Ectodermal cell (in vitro differentiated cells): Measurements from ENCODE around the gene NBAS.

Experiments
- H3K27ac ChIP-seq: 2 replicates; pipeline ENCODE4 v1.7.0; 2013; ENCODE audit warnings: mild to moderate bottlenecking, low read depth, low read length; ENCODE audit not compliant: insufficient read depth, poor library complexity, severe bottlenecking
- H3K27me3 ChIP-seq: 2 replicates; pipeline ENCODE4 v1.7.0; 2013; ENCODE audit warnings: mild to moderate bottlenecking, low read length; ENCODE audit not compliant: insufficient read depth, control insufficient read depth, poor library complexity, severe bottlenecking
- H3K36me3 ChIP-seq: one replicate; pipeline ENCODE4 v1.7.0; 2013; ENCODE audit warnings: low read length; ENCODE audit not compliant: control insufficient read depth, insufficient read depth
- H3K4me1 ChIP-seq: one replicate; pipeline ENCODE4 v1.7.0; 2013; ENCODE audit warnings: low read length; ENCODE audit not compliant: control insufficient read depth, insufficient read depth
- H3K4me3 ChIP-seq: 2 replicates; pipeline ENCODE4 v1.7.0; 2013; ENCODE audit warnings: low read depth, low read length, control low read depth; ENCODE audit not compliant: insufficient read depth
- H3K9me3 ChIP-seq: 2 replicates; pipeline ENCODE4 v1.7.0; 2013; ENCODE audit warnings: mild to moderate bottlenecking, low read length, moderate library complexity; ENCODE audit not compliant: control insufficient read depth
- WGBS, 2 experiments: methylation state at CpG; one replicate each; pipeline ENCODE4 v1.1.7; 2013; ENCODE audit warnings: missing lambda C conversion rate in 2 of 2; 5-methylcytosine and 5-hydroxymethylcytosine counted together

NBAS gene

DNA sequence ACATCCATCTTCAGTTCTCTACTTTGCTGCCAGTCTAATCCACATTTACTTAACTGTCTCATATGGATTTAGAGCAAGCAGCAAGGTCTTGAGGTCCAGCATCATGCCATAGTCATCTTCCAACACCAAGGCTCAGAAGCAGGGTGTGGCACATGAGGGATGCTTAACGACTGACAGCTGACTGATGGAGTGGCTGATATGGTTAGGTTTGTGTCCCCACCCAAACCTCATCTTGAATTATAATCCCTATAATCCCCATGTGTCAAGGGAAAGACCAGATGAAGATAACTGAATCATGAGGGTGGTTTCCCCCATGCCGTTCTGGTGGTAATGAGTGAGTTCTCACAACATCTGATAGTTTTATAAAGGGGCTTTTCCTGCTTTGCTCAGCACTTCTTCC lies 257.3 kb downstream of the NBAS start:
- Histone ChIP-seq H3K36me3 (no peaks in the 10 kb centered on the region), H3K27ac (no peak overlapping the region), H3K4me1 (no peaks in the 10 kb centered on the region), H3K27me3 (no peaks in the 10 kb centered on the region), H3K9me3 (no peaks in the 10 kb centered on the region), H3K4me3 (no peak overlapping the region)
- 96 to 98% methylated on average over 2 of the region's 2 CpGs for WGBS, 2 experiments

DNA sequence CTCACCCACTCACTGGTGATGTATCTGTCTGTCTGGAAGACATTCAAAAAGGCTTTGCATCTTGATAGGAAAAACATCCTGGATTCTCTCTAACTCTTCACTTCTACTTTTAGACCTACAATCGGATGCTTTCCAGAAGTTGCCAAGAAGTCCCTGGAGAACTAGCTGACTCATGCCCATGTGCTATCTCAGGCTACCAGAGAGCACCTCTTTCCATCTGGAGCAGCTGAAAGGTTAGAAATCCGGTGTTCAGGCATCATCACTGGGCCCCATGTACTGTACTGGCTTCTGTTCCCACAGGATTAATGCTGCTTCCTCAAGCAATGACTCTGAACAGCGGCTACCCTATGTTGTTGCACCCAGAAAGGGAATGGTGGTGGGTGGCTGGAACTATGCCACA lies 259.0 kb downstream of the NBAS start:
- H3K36me3 ChIP-seq = no peaks in the 10 kb centered on the region
- H3K27ac ChIP-seq = no peak overlapping the region
- H3K27me3 ChIP-seq = no peaks in the 10 kb centered on the region
- 94 to 98% methylated on average over 3 of the region's 3 CpGs for WGBS, 2 experiments
- no peak overlapping the region for H3K4me3 ChIP-seq
- H3K9me3 ChIP-seq = no peaks in the 10 kb centered on the region
- H3K4me1 ChIP-seq = no peaks in the 10 kb centered on the region

DNA sequence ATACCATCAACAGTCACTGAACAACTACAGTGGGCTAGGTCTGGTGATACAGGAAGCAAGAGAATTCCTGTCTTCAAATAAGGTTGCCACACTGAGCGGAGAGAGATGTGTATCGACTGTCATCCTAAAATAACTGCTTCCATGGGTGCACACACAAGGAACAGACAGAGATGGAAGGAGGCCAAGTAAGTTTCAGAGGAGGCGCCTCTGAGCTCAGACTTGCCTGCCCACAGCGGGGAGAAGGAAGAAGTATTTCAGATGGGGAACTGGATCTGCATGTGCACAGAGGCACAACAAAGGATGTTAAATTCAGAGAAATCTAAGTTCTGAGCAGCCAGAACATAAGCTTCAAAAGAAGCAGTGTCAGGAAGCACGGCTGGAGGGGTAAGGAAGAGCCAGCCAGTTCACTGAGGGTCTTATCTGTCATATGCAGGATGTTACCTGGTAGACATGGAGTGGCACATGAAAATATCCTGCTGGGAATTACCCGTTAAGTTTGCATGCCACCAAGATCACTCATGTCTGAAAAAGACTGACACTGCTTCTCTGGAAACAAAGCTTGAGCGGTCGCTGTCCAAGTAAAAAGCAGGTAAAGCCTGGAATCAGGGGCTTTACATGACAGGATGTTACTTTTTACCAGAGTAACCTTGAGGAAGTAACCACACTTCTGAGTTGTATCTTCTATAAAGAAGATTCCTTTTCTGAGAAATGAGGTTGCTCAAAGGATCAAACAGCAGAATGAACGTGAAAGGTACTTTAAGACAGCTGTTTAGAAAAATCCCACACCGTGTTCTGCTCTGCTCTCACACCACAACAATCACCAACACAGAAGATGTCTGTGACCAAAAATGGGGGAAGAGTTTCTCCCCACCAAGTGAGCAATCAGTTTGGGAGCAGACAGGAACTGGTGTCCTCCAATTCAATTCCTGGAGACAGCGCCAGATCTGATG lies 260.2 kb downstream of the NBAS start:
- no peaks in the 10 kb centered on the region for H3K4me1 ChIP-seq
- H3K27me3 ChIP-seq = no peaks in the 10 kb centered on the region
- H3K4me3 ChIP-seq = no peak overlapping the region
- H3K9me3 ChIP-seq = no peaks in the 10 kb centered on the region
- H3K27ac ChIP-seq = no peak overlapping the region
- WGBS, 2 experiments = 94 to 95% methylated on average over 11 of the region's 11 CpGs
- H3K36me3 ChIP-seq = no peaks in the 10 kb centered on the region

DNA sequence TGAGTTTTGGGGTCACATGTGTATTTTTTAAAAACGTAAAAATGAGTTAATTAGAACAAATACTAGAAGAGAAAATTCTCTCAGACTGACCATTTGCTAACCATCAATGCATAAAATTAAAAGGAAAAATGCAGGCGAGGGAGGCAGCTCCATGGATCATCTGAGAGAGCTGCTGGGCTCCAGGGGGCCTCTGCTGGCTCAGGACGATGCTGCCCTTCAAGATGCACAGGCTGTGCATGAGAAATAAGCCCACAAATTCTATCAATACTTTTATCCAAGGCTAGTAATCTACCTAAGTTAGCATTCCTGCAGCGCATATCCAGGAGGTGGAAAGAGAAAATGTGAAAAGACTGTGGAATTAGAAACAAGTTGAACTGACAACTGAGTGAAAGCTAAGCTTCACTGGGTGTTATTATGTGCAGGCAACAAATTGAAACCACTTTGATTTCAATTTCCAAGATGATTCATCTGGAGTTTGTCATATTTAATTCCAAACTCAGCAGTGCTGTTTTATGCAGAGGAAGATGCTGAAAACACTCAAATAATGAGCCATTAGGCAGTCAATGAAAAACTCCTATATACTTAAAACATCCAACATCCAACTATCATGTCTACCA lies 261.1 kb downstream of the NBAS start:
- H3K9me3 ChIP-seq = no peaks in the 10 kb centered on the region
- H3K27ac ChIP-seq = no peak overlapping the region
- no peaks in the 10 kb centered on the region for H3K27me3 ChIP-seq
- 84 to 92% methylated on average over 3 of the region's 4 CpGs for WGBS, 2 experiments
- H3K4me3 ChIP-seq = no peak overlapping the region
- H3K36me3 ChIP-seq = no peaks in the 10 kb centered on the region
- no peaks in the 10 kb centered on the region for H3K4me1 ChIP-seq

DNA sequence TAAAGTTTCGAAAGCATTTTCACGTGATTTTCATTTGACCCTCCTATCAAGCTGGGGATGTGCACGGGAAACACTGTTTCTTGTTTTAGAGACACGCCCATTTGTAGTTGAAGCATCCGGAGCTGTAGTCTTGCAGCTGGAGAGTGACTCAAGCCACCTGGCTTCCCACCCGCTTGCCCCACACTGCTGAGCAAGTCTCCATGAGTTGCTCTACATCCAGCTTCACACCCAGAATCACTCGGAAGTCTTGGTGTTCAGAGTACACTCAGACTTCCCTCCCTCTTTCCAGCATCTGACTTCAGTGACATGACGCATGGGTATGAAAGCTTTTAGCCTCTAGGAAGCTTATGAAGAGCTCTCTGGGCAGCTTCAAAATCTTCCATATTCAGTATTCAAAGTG lies 262.4 kb downstream of the NBAS start:
- Histone ChIP-seq H3K4me3 (no peak overlapping the region), H3K9me3 (no peaks in the 10 kb centered on the region), H3K36me3 (no peaks in the 10 kb centered on the region), H3K4me1 (no peaks in the 10 kb centered on the region), H3K27ac (no peak overlapping the region), H3K27me3 (no peaks in the 10 kb centered on the region)
- WGBS, 2 experiments = 94 to 95% methylated on average over 8 of the region's 8 CpGs

DNA sequence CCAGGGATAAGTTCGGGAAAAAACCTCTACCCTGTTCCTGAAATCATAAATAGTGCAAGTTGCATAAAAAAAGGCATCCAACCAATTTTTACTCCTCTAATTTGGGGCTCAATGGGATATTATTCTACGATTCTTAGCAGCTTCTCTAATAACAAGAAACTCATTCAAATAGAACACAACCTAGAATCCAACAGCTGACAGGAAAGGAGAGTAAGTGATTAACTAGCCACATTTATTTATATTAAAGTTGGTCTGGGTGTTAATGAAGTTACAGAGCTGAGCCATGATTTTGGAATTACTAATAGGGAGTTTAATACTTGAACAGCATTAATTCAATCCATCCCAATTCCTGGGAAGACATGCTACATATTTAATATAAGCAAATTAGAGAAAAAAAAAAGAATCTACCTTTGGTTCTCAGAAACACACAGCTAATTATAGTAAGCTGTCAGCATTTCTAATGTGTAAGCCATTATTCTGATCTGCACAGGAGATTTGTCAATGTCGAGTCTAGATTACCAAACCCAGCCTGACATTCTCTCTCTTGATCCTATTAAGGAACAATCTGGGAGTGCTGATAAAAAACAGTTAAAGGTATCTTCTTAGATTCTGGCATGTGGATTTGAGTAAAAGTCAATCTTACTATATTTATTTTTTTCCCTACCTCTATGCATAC lies 267.7 kb downstream of the NBAS start:
- no peaks in the 10 kb centered on the region for H3K4me1 ChIP-seq
- WGBS, 2 experiments = 97% methylated on average over 3 of the region's 3 CpGs
- no peak overlapping the region for H3K27ac ChIP-seq
- no peaks in the 10 kb centered on the region for H3K9me3 ChIP-seq
- H3K4me3 ChIP-seq = no peak overlapping the region
- H3K36me3 ChIP-seq = no peaks in the 10 kb centered on the region
- no peaks in the 10 kb centered on the region for H3K27me3 ChIP-seq

DNA sequence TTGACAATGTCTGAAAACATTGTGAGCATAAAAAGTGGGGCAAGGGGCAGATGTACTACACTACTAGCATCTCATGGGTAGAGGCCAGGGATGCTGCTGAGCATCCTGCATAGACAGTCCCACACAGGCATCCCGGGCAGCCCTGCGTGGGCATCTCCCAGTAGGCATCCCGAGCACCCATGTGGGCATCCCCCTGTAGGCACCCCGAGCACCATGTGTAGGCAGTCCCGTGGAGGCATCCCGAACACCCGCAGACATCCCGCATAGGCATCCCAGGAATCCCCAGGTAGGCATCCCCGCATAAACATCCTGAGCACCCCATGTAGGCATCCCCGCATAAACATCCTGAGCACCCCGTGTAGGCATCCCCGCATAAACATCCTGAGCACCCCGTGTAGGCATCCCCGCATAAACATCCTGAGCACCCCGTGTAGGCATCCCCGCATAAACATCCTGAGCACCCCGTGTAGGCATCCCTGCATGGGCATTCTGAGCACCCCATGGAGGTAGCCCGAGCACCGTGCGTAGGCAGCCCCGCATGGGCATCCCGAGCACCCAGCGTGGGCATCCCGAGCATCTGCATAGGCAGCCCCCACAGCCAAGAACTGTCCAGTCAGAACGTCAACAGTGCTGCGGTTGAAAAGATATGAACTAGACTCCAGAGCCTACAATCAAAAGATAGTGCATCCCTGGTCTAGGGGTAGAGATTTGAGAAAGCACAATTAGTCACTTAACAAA lies 273.5 kb downstream of the NBAS start:
- Histone ChIP-seq H3K27ac (no peak overlapping the region), H3K27me3 (no peaks in the 10 kb centered on the region), H3K4me1 (no peaks in the 10 kb centered on the region), H3K9me3 (no peaks in the 10 kb centered on the region), H3K36me3 (peaks cover 3% of the 10 kb centered on the region), H3K4me3 (no peak overlapping the region)
- WGBS, 2 experiments = 94 to 96% methylated on average over 26 of the region's 26 CpGs

DNA sequence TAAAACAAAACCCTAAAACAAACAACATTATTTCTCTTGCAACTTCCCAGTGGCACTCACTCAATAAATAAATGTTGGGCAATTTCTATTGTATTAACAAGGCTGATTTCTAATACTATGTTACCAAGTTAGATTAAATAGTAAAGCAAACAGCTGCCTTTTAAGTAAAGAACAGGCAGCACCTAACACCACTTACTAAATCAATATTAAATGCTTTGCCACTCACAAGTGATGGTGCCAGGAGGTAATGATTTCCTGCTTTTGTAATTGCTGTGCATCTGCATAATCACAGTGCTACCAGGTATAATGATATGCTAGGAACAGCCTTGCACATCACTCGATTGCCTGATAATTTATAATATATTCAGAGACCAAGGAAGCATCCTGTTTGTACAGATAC lies 276.5 kb downstream of the NBAS start:
- Histone ChIP-seq H3K4me1 (no peaks in the 10 kb centered on the region), H3K27ac (no peak overlapping the region), H3K9me3 (no peaks in the 10 kb centered on the region), H3K36me3 (peaks cover 3% of the 10 kb centered on the region), H3K4me3 (no peak overlapping the region), H3K27me3 (no peaks in the 10 kb centered on the region)
- WGBS, 2 experiments = 87% methylated on average over 1 of the region's 1 CpG; no CpG with 5 or more reads in 1 of the 2 experiments

DNA sequence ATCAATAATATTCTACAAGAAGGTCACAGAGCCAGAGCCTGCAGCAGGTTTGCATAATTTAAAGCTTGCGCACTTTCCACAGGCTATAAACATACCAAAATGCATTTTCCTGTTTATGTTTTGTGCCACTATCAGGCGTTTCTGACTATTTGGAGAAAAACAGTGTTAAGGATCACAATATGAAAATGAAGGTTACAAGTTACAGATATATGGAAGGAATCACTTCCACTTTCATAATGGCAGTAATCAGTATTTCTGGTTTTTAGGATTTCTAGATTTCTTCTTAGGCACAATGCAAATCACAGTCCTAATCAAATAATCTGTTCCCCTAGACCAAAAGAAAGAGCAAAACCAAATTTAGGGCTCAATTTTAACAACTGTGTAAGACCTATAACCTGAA lies 279.5 kb downstream of the NBAS start:
- Histone ChIP-seq H3K9me3 (no peaks in the 10 kb centered on the region), H3K27me3 (no peaks in the 10 kb centered on the region), H3K36me3 (peaks cover 3% of the 10 kb centered on the region), H3K4me1 (no peaks in the 10 kb centered on the region), H3K4me3 (no peak overlapping the region), H3K27ac (no peak overlapping the region)
- 90 to 100% methylated on average over 1 to 2 of the region's 2 CpGs for WGBS, 2 experiments
